Astrocyte of the spinal cord (primary cell): ENCODE data around the gene ANKRD34C.

ENCODE experiments used
- DNase-seq: peaks from one replicate; pipeline ENCODE4 v3.0.0; 2011; ENCODE audit warnings: low read depth, low spot score
- H3K4me3 ChIP-seq: 2 replicates; pipeline ENCODE4 v1.5.1; 2011; ENCODE audit warnings: low read depth, mild to moderate bottlenecking, low read length, moderate library complexity
- CTCF ChIP-seq: IDR thresholded peaks from 2 replicates; pipeline ENCODE4 v1.5.1; 2012; ENCODE audit warnings: low read depth, mild to moderate bottlenecking, low read length, inconsistent platforms
- in situ Hi-C: cut with HindIII; loops from 2 replicates; pipeline ENCODE4 v1.10.0; 2017; ENCODE audit warnings: low sequenced_read_pairs

ANKRD34C gene

DNA sequence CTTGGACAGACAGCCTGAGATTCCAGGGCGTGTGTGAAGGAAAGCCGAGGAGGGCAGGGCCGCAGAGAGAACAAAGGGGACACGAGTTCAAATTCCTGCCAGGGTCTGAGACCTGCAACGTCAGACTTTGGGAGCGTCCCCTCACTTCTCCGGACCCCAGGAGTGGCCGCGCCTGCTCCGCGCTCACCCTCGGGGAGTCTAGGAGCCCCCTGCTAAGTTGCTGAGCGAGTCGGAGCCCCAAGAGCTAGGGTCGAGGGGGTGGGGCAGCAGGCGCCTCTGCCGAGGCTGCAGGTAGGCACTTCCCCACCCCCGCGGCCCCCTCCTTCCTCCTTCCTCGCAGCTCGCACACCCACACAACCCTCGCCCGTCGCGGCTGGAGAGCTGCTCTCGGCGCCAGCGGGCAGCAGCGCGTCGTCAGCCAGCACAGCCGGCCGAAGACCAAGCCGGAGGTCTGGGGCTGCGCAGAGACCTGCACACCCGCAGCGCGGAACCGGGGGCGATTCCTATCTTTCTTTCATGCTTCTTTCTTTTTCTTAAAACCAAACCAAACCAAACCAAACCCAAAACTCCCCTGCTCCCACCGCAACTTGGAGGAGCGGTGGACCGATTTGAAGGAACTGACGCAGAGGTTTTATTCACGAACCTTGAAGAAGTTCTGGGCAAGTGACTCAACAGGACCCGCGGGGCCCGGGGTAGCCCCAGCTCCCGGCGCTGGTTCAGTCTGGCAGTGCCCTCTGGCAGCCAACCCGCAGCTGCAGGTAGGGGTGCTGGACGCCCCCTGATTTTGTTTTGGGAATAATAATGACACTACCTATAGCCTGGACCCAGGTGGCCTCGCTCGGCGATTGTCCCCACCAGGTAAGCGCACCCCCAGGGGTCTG lies at the start of gene ANKRD34C:
TSS of gene ANKRD34C (plus strand) at position 352 of the 881 bp plus-strand sequence. CDS start 10,563 bp downstream, outside the sequence.
- in situ Hi-C loops, result no loop called here
- no peak for DNase-seq
- H3K4me3 ChIP-seq, result no peak within 1 kb of the TSS
- no peak for TF ChIP-seq CTCF

- TF ChIP-seq CTCF, result no peak
Observed at GRCh38 chr15:79233236-79233635, 49.3 kb upstream of the ANKRD34C start.

DNA sequence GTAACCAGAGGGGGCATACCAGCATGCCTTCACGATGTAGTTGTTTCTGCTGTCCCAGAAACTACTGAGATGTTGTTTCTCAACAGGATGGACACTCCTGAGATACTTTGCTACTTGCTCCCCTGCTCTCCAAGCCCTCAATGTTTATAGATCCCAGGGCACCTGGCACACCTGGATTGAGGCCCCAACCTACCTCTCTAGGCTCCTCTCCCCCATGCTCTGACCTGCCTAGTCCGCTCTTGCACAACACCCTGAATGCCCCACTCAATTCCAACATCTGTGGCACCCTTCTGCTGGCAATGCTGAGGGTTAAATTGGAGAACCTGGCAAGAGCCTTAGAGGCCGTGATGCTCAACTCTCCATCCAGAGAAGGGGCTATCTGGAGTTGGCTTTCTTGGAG lies 42.5 kb upstream of the ANKRD34C start:
- TF ChIP-seq CTCF, result no peak
- H3K4me3 ChIP-seq, result no peak overlapping the region
- in situ Hi-C loops, result no loop called here
- no peak for DNase-seq

More at GRCh38 chr15:79233236-79233635, 49.3 kb upstream of the ANKRD34C start:
- DNase-seq, result no peak
- H3K4me3 ChIP-seq, result no peak overlapping the region
- in situ Hi-C loops, result no loop called here

DNA sequence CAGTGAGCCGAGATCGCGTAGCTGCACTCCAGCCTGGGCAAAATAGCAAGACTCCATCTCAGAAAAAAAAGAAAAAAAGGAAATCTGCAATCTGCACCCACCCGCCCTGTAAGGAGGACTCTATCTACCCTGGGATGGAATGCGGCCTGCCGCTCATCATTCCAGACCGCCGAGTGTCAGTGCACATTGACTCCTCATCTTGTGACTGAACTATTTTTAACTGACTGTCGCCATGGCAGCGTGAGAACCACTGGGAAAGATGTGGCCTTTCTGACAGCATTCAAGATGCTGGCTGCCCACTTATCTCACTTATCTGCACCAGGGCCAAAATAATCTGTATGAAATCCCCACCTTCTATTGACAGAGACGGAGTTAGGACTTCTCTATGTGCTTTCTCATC lies 38.8 kb upstream of the ANKRD34C start:
- in situ Hi-C loops, result no loop called here
- H3K4me3 ChIP-seq, result no peak overlapping the region
- no peak for TF ChIP-seq CTCF
- DNase-seq, result no peak

DNA sequence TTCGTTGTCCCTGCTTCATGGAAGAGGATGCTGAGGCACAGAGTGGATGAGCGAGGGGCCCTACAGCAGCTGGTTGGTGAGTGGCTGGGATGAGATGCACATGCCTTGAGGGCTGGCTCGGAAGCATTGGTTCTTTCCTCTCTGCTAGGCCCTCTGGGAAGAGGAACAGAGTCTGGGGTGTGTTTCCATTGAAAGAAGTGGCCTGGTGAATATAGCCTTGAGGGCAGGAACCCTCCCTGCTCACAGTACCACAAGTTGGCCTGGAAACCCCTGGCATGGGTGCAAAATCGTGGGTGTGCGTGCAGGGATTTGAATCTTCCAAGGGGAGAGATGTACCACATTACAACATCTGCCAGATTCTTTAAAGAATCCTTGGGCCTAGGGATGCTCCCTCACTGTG lies 37.6 kb upstream of the ANKRD34C start:
- no peak for TF ChIP-seq CTCF
- no peak overlapping the region for H3K4me3 ChIP-seq
- DNase-seq, result no peak
- in situ Hi-C loops, result no loop called here

DNA sequence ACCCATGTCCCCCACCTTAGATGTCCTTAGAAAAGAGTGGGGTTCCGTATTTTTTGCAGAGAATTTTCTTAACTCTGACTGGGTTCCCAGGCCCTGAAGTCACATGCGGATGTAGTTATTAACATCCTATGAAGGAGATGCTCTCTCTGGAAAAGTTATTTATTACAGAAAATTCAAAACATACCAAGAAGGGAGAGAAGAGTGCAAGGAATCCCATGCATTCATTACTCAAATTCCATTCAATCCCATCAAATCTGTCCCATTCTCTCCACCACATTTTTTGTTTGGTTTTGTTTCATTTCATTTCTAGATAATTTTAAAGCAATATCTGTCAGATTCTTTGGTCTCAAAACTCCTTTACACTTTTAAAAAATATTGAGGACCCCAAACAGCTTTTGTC lies 34.3 kb upstream of the ANKRD34C start:
- no peak for DNase-seq
- no peak for TF ChIP-seq CTCF
- in situ Hi-C loops, result no loop called here
- no peak overlapping the region for H3K4me3 ChIP-seq
